Muscle layer of duodenum (tissue), 2 donors: ENCODE data around the gene KIAA1217.

Experiments used
- H3K27ac ChIP-seq: one replicate; pipeline ENCODE4 v1.7.0; 2013; ENCODE audit warnings: mild to moderate bottlenecking, low read length
- H3K27me3 ChIP-seq: one replicate; pipeline ENCODE4 v1.7.0; 2013; ENCODE audit warnings: low read depth, mild to moderate bottlenecking, control low read depth, low read length
- H3K36me3 ChIP-seq, 2 donors: one replicate each; pipeline ENCODE4 v1.7.0; 2013; ENCODE audit warnings: low read length in 2 of 2, control low read depth in 1 of 2, mild to moderate bottlenecking in 1 of 2; ENCODE audit not compliant: insufficient read depth in 2 of 2, control insufficient read depth in 1 of 2
- H3K4me1 ChIP-seq, 2 donors: one replicate each; pipeline ENCODE4 v1.7.0; 2013; ENCODE audit warnings: low read length in 2 of 2, mild to moderate bottlenecking in 2 of 2, control low read depth in 1 of 2, moderate library complexity in 1 of 2; ENCODE audit not compliant: insufficient read depth in 2 of 2, control insufficient read depth in 1 of 2
- H3K4me3 ChIP-seq, 2 donors: one replicate each; pipeline ENCODE4 v1.7.0; 2013; ENCODE audit warnings: low read length in 2 of 2, low read depth in 1 of 2, mild to moderate bottlenecking in 1 of 2
- H3K9me3 ChIP-seq, 2 donors: one replicate each; pipeline ENCODE4 v1.7.0; 2013; ENCODE audit warnings: low read length in 2 of 2, control low read depth in 1 of 2, mild to moderate bottlenecking in 1 of 2; ENCODE audit not compliant: control insufficient read depth in 1 of 2
- donor health status: healthy.

The KIAA1217 gene

GRCh38 chr10:24552346-24553016 lies 343.5 kb downstream of the KIAA1217 start:
- no peaks in the 10 kb centered on the region for H3K9me3 ChIP-seq
- no peaks in the 10 kb centered on the region for H3K4me1 ChIP-seq
- H3K27me3 ChIP-seq, result no peaks in the 10 kb centered on the region
- no peaks in the 10 kb centered on the region for H3K36me3 ChIP-seq
- no peak overlapping the region for H3K4me3 ChIP-seq
- no peak overlapping the region for H3K27ac ChIP-seq

GRCh38 chr10:24553051-24553612 lies 344.2 kb downstream of the KIAA1217 start:
- no peak overlapping the region for H3K27ac ChIP-seq
- H3K4me3 ChIP-seq, result no peak overlapping the region
- no peaks in the 10 kb centered on the region for H3K36me3 ChIP-seq
- no peaks in the 10 kb centered on the region for H3K27me3 ChIP-seq
- H3K4me1 ChIP-seq, result no peaks in the 10 kb centered on the region
- no peaks in the 10 kb centered on the region for H3K9me3 ChIP-seq

GRCh38 chr10:24554036-24554435 lies 345.1 kb downstream of the KIAA1217 start:
- Histone ChIP-seq H3K27ac (no peak overlapping the region), H3K4me3 (no peak overlapping the region), H3K9me3 (no peaks in the 10 kb centered on the region), H3K4me1 (no peaks in the 10 kb centered on the region), H3K27me3 (no peaks in the 10 kb centered on the region), H3K36me3 (no peaks in the 10 kb centered on the region)

GRCh38 chr10:24556126-24556749 lies 347.3 kb downstream of the KIAA1217 start:
- no peaks in the 10 kb centered on the region for H3K27me3 ChIP-seq
- H3K4me1 ChIP-seq, result no peaks in the 10 kb centered on the region
- H3K27ac ChIP-seq, result no peak overlapping the region
- H3K4me3 ChIP-seq, result no peak overlapping the region
- no peaks in the 10 kb centered on the region for H3K36me3 ChIP-seq
- H3K9me3 ChIP-seq, result peaks cover 0 to 7% of the 10 kb centered on the region in 2 donors

GRCh38 chr10:24556750-24557742 lies 348.1 kb downstream of the KIAA1217 start:
- peaks cover 0 to 7% of the 10 kb centered on the region in 2 donors for H3K9me3 ChIP-seq
- H3K4me3 ChIP-seq, result no peak overlapping the region
- no peak overlapping the region for H3K27ac ChIP-seq
- H3K36me3 ChIP-seq, result no peaks in the 10 kb centered on the region
- H3K27me3 ChIP-seq, result no peaks in the 10 kb centered on the region
- no peaks in the 10 kb centered on the region for H3K4me1 ChIP-seq

- H3K27me3 ChIP-seq, result no peaks in the 10 kb centered on the region
- no peak overlapping the region for H3K27ac ChIP-seq
Observed at GRCh38 chr10:24561453-24561852, 352.5 kb downstream of the KIAA1217 start.

GRCh38 chr10:24568042-24568441 lies 359.1 kb downstream of the KIAA1217 start:
- no peaks in the 10 kb centered on the region for H3K27me3 ChIP-seq
- no peaks in the 10 kb centered on the region for H3K9me3 ChIP-seq
- H3K27ac ChIP-seq, result no peak overlapping the region
- H3K4me1 ChIP-seq, result no peaks in the 10 kb centered on the region
- H3K4me3 ChIP-seq, result no peak overlapping the region
- no peaks in the 10 kb centered on the region for H3K36me3 ChIP-seq

More at GRCh38 chr10:24561453-24561852, 352.5 kb downstream of the KIAA1217 start:
- Histone ChIP-seq H3K4me1 (no peaks in the 10 kb centered on the region), H3K36me3 (no peaks in the 10 kb centered on the region), H3K9me3 (peaks cover 0 to 7% of the 10 kb centered on the region in 2 donors), H3K4me3 (no peak overlapping the region)

- Histone ChIP-seq H3K27me3 (no peaks in the 10 kb centered on the region), H3K36me3 (no peaks in the 10 kb centered on the region), H3K9me3 (no peaks in the 10 kb centered on the region), H3K4me1 (no peaks in the 10 kb centered on the region), H3K4me3 (no peak overlapping the region), H3K27ac (no peak overlapping the region)
Observed at GRCh38 chr10:24569330-24569796, 360.4 kb downstream of the KIAA1217 start.

GRCh38 chr10:24569828-24570657 lies 361.1 kb downstream of the KIAA1217 start:
- H3K4me1 ChIP-seq, result no peaks in the 10 kb centered on the region
- no peak overlapping the region for H3K27ac ChIP-seq
- no peak overlapping the region for H3K4me3 ChIP-seq
- no peaks in the 10 kb centered on the region for H3K36me3 ChIP-seq
- no peaks in the 10 kb centered on the region for H3K9me3 ChIP-seq
- no peaks in the 10 kb centered on the region for H3K27me3 ChIP-seq

- Histone ChIP-seq H3K9me3 (no peaks in the 10 kb centered on the region), H3K4me3 (no peak overlapping the region), H3K36me3 (no peaks in the 10 kb centered on the region), H3K27ac (no peak overlapping the region), H3K27me3 (no peaks in the 10 kb centered on the region), H3K4me1 (no peaks in the 10 kb centered on the region)
Observed at GRCh38 chr10:24570658-24571426, 361.9 kb downstream of the KIAA1217 start.
